Neural cell (in vitro differentiated cells): Measurements from ENCODE around the gene ZNF462. TPM values are rescaled to one million over a fixed set of nuclear protein-coding genes. Genes with fewer than 3 reads are reported as not detected.

ENCODE experiments used
- H2AFZ ChIP-seq: fragments of 200-600, 300-800 bp; sonication (generic), shearing (Covaris generic); 2 replicates; pipeline ENCODE4 v1.6.0; 2014; ENCODE audit warnings: low read depth, mild to moderate bottlenecking, antibody characterized with exemption, low read length, moderate library complexity
- H3F3A ChIP-seq: fragments of 200-600 bp; shearing (Covaris generic); 2 replicates; pipeline ENCODE4 v1.6.1; 2016; ENCODE audit warnings: mild to moderate bottlenecking, moderate library complexity, mixed read lengths, antibody characterized with exemption, low read length; ENCODE audit not compliant: insufficient read depth, poor library complexity, severe bottlenecking
- H3K27ac ChIP-seq: fragments of 200-600, 300-800 bp; sonication (generic), shearing (Covaris generic); 2 replicates; pipeline ENCODE4 v1.5.1; 2014; ENCODE audit warnings: mild to moderate bottlenecking, low read length, moderate library complexity
- H3K27me3 ChIP-seq: fragments of 300-800, 200-600 bp; sonication (generic), shearing (Covaris generic); 2 replicates; pipeline ENCODE4 v1.6.0; 2014; ENCODE audit warnings: mild to moderate bottlenecking, low read depth, low read length, moderate library complexity; ENCODE audit not compliant: insufficient read depth
- H3K36me3 ChIP-seq: fragments of 300-800, 200-600 bp; sonication (generic), shearing (Covaris generic); 2 replicates; pipeline ENCODE4 v1.5.1; 2014; ENCODE audit warnings: mild to moderate bottlenecking, antibody characterized with exemption, low read length, moderate library complexity; ENCODE audit not compliant: insufficient read depth
- H3K4me2 ChIP-seq: fragments of 300-800, 200-600 bp; sonication (generic), shearing (Covaris generic); 2 replicates; pipeline ENCODE4 v1.6.0; 2014; ENCODE audit warnings: mild to moderate bottlenecking, low read length
- H3K4me3 ChIP-seq: fragments of 300-800, 200-600 bp; sonication (generic), shearing (Covaris generic); 2 replicates; pipeline ENCODE4 v1.5.1; 2014; ENCODE audit warnings: mild to moderate bottlenecking, low read length, moderate library complexity
- H3K79me2 ChIP-seq: fragments of 200-600 bp; shearing (Covaris generic); replicated peaks from 2 replicates; pipeline ENCODE4 v1.6.0; 2014; ENCODE audit warnings: mild to moderate bottlenecking, low read length, moderate library complexity; ENCODE audit not compliant: insufficient read depth
- H3K9ac ChIP-seq: fragments of 300-800, 200-600 bp; sonication (generic), shearing (Covaris generic); 2 replicates; pipeline ENCODE4 v1.6.1; 2016; ENCODE audit warnings: mild to moderate bottlenecking, low read length, mixed read lengths
- H3K9me2 ChIP-seq: fragments of 200-600 bp; shearing (Covaris generic); 2 replicates; pipeline ENCODE4 v1.6.1; 2016; ENCODE audit warnings: mild to moderate bottlenecking, low read length, mixed read lengths; ENCODE audit not compliant: insufficient read depth
- H3K9me3 ChIP-seq: fragments of 200-600, 300-800 bp; sonication (generic), shearing (Covaris generic); 2 replicates; pipeline ENCODE4 v1.6.1; 2016; ENCODE audit warnings: mild to moderate bottlenecking, mixed run types, low read length, moderate library complexity, mixed read lengths
- H4K20me1 ChIP-seq: fragments of 200-600 bp; shearing (Covaris generic); 2 replicates; pipeline ENCODE4 v1.6.1; 2016; ENCODE audit warnings: mild to moderate bottlenecking, mixed run types; ENCODE audit not compliant: insufficient read depth
- CTCF ChIP-seq: fragments of 450-650 bp; IDR thresholded peaks from 2 replicates; pipeline ENCODE4 v1.5.1; 2014; ENCODE audit warnings: antibody characterized with exemption, mild to moderate bottlenecking, moderate library complexity; ENCODE audit not compliant: poor library complexity, severe bottlenecking
- MXI1 ChIP-seq: fragments of 450-650 bp; conservative IDR thresholded peaks from 2 replicates; pipeline ENCODE4 v1.6.1; 2014; ENCODE audit warnings: antibody characterized with exemption, mild to moderate bottlenecking; ENCODE audit not compliant: poor library complexity, severe bottlenecking
- POLR2AphosphoS5 ChIP-seq: IDR thresholded peaks from 2 replicates; pipeline ENCODE4 v1.6.1; 2012
- SMC3 ChIP-seq: fragments of 450-650 bp; conservative IDR thresholded peaks from 2 replicates; pipeline ENCODE4 v1.6.1; 2014; ENCODE audit warnings: antibody characterized with exemption, mild to moderate bottlenecking, moderate library complexity; ENCODE audit not compliant: poor library complexity
- TAF1 ChIP-seq: IDR thresholded peaks from 2 replicates; pipeline ENCODE4 v1.6.1; 2012; ENCODE audit warnings: low read depth
- polyA plus RNA-seq: library from polyadenylated mRNA; depleted of rRNA; stranded (reverse); fragments of >200 nt; gene quantifications from 2 replicates; pipeline ENCODE4 v1.2.3, GENCODE V29; 2014
- TF ChIP-seq, protein P1 (sequence below): IDR thresholded peaks from 2 replicates; pipeline ENCODE4 v1.6.1; 2012; ENCODE audit warnings: borderline replicate concordance

Gene ZNF462
- polyA plus RNA-seq, 1 donor from 2014 or later, result 9.1 TPM

GRCh38 chr9:106860721-106861639, 2.0 kb upstream of the ZNF462 start (continued):
- TF ChIP-seq CTCF (no peak), TAF1 (no peak)

GRCh38 chr9:106861640-106862109, 1.3 kb upstream of the ZNF462 start:
- no peak overlapping the region for H2AFZ ChIP-seq
- no peaks in the 10 kb centered on the region for H3K9me3 ChIP-seq
- peaks cover 25% of the 10 kb centered on the region for H3F3A ChIP-seq
- peaks cover 33% of the 10 kb centered on the region for H3K79me2 ChIP-seq
- no peaks in the 10 kb centered on the region for H4K20me1 ChIP-seq
- H3K4me3 ChIP-seq, result peak overlapping the region; percentile 85
- peak overlapping the region; percentile 78 for H3K4me2 ChIP-seq
- no peaks in the 10 kb centered on the region for H3K36me3 ChIP-seq
- peak overlapping the region; percentile 89 for H3K9ac ChIP-seq
- peak overlapping the region; percentile 94 for H3K27ac ChIP-seq
- peaks cover 12% of the 10 kb centered on the region for H3K27me3 ChIP-seq
- H3K9me2 ChIP-seq, result no peaks in the 10 kb centered on the region
- no peak for TF ChIP-seq CTCF
- TF ChIP-seq, protein P1, sequence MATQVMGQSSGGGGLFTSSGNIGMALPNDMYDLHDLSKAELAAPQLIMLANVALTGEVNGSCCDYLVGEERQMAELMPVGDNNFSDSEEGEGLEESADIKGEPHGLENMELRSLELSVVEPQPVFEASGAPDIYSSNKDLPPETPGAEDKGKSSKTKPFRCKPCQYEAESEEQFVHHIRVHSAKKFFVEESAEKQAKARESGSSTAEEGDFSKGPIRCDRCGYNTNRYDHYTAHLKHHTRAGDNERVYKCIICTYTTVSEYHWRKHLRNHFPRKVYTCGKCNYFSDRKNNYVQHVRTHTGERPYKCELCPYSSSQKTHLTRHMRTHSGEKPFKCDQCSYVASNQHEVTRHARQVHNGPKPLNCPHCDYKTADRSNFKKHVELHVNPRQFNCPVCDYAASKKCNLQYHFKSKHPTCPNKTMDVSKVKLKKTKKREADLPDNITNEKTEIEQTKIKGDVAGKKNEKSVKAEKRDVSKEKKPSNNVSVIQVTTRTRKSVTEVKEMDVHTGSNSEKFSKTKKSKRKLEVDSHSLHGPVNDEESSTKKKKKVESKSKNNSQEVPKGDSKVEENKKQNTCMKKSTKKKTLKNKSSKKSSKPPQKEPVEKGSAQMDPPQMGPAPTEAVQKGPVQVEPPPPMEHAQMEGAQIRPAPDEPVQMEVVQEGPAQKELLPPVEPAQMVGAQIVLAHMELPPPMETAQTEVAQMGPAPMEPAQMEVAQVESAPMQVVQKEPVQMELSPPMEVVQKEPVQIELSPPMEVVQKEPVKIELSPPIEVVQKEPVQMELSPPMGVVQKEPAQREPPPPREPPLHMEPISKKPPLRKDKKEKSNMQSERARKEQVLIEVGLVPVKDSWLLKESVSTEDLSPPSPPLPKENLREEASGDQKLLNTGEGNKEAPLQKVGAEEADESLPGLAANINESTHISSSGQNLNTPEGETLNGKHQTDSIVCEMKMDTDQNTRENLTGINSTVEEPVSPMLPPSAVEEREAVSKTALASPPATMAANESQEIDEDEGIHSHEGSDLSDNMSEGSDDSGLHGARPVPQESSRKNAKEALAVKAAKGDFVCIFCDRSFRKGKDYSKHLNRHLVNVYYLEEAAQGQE, result no peak
- TF ChIP-seq POLR2AphosphoS5, result no peak
- TF ChIP-seq SMC3, result no peak
- TF ChIP-seq MXI1, result no peak
